HG03159 (cell line): Measurements from ENCODE around the gene GBP3.
"Not testable (repeated sequence)": the region's sequence is repeated elsewhere in the genome, so short reads cannot be mapped to it uniquely, and the experiment has no call there.

Source experiments
- ATAC-seq: cut with Tn5 transposase; IDR thresholded peaks from one replicate; pipeline ENCODE4 v1.9.1; 2021; ENCODE audit warnings: mild to moderate bottlenecking, moderate library complexity; ENCODE audit not compliant: unreplicated experiment

Gene GBP3

GRCh38 chr1:89041119-89041641 is 18.5 kb upstream of the GBP3 start:
- peak; percentile 93 for ATAC-seq

DNA sequence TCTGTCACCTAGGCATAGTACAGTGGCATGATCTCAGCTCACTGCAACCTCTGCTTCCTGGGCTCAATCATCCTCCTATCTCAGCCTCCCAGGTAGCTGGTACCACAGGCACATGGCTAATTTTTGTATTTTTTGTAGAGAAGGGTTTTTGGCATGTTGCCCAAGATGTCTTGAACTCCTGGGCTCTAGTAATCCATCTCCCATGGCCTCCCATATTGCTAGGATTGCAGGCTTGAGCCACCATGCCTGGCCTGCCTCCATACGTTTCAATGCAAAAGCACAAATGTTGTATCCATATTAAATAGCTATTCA is 17.6 kb upstream of the GBP3 start:
- no peak for ATAC-seq

DNA sequence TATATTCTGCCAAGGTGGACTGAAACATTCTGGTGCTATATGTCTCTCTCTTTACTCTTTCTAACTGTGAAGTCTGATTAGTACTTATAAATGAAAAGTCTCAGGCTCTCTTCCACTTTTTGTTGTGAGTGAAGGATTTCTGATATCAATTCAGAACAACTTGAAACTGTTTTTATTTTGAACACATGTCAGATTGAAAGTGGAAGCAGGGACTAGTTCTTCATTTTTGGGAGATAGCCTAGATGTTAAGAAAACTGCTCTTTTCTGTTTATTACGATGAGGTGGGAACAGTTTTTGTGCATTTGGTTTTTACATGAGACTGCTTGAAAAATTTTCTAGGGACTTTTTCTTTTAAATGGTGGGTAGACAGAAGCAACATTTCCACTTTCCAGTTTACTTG is 14.5 kb upstream of the GBP3 start:
- no peak for ATAC-seq

- ATAC-seq: no peak
These were observed 12.4 kb upstream of the GBP3 start for GRCh38 chr1:89035080-89035479.

DNA sequence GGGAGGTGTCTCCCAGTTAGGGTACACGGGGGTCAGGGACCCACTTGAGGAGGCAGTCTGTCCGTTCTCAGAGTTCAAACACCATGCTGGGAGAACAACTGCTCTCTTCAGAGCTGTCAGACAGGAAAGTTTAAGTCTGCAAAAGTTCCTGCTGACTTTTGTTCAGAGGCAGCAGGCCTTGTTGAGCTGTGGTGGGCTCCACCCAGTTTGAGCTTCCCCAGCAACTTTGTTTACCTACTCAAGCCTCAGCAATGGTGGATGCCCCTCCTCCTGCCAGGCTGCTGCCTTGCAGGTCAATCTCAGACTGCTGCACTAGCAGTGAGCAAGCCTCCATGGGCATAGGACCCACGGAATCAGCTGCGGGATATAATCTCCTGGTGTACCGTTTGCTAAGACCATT is 11.3 kb upstream of the GBP3 start:
- not testable (repeated sequence) for ATAC-seq

DNA sequence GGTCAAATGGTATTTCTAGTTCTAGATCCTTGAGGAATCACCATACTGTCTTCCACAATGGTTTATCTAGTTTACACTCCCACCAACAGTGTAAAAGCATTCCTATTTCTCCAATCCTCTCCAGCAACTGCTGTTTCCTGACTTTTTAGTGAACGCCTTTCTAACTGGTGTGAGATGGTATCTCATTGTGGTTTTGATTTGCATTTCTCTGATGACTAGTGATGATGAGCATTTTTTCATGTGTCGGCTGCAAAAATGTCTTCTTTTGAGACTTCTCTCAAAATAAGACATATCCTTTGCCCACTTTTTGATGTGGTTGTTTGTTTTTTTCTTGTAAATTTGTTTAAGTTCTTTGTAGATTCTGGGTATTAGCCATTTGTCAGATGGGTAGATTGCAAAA is 6.4 kb upstream of the GBP3 start:
- not testable (repeated sequence) for ATAC-seq

DNA sequence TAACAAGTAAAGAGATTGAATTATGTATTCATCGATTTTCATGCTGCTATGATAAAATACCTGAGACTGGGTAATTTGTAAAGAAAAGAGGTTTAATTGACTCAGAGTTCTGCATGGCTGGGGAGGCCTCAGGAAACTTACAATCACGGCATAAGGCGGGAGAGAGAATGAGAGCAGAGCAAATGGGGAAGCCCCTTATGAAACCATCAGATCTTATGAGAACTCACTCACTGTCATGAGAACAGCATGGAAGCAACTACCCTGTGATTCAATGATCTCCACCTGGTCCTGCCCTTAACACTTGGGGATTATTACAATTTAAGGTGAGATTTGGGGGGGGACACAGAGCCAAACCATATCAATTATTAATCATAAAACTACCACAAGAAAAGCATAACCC is 3.3 kb upstream of the GBP3 start:
- ATAC-seq: no peak

- no peak for ATAC-seq
These were observed 360 bp upstream of the GBP3 start for GRCh38 chr1:89023026-89023425.

DNA sequence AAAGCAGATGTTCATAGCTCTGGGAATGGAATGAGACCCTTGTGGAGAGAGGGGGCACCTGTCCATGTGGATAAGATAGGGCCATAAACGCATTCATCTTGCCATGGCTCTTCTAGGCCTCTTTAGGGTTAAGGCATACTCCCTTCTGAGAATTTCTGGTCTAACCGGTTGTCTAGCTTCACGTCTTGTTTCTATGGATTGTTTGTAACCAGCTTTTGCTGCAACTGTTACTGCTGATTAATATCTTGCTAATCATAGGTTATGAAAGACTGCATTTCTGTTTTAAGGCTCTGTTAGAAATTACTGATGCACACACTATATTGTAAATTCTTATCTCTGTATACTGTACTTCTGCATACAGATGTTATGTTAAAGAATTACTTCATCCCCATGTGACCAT is 4.3 kb downstream of the GBP3 start:
- not testable (repeated sequence) for ATAC-seq

GRCh38 chr1:89008511-89008910 is 14.2 kb downstream of the GBP3 start:
- no peak for ATAC-seq

DNA sequence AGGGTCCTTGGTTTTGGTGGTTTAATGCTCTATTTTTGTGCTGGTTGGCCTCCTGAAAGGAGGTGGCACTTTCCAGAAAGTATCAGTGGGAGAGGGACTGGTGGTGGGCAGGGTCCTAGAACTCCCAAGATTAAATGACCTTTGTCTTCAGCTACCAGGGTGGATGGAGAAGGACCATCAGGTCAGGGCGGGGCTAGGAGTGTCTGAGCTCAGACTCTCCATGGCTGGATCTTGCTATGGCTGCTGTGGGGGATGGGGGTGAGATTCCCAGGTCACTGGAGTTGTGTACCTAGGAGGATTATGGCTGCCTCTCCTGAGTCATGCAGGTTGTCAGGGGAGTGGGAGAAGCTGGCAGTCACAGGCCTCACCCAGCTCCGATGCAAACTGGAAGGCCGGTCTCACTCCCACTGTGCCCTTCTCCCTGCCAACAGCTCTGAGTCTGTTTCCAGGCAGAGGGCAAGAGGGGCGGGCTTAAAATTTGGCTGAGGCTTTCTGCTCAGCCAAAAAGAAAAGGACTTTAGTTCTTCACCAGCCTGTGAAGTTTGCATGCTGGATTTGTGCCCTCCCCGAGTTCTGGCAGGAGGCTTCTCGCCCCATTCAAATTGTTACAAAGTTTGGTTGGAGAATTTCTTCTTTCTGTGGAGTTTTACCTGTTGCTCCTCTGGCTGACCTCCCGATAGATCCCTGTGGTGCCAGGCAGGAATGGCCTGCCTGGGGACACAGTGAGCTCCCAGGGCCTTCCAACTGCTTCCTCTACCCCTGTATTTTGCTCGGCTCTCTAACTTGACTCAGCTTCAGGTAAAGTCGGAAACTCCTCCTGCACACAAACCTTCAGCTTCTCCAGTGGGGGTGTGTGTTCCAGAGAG is 17.1 kb downstream of the GBP3 start:
- no peak for ATAC-seq

DNA sequence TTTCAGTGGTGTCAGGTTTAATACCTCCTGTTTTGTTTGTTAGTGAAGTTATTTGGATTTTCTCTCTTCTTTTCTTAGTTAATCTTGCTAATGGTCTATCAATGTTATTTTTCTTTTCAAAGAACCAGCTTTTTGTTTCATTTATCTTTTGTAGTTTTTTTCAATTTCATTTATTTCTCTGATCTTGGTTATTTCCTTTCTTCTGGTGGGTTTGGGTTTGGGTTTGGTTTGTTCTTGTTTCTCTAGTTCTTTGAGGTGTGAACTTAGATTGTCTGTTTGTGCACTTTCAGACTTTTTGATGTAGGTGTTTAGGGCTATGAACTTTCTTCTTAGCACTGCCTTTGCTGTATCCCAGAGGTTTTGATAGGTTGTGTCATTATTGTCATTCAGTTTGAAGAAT is 20.5 kb downstream of the GBP3 start:
- not testable (repeated sequence) for ATAC-seq

DNA sequence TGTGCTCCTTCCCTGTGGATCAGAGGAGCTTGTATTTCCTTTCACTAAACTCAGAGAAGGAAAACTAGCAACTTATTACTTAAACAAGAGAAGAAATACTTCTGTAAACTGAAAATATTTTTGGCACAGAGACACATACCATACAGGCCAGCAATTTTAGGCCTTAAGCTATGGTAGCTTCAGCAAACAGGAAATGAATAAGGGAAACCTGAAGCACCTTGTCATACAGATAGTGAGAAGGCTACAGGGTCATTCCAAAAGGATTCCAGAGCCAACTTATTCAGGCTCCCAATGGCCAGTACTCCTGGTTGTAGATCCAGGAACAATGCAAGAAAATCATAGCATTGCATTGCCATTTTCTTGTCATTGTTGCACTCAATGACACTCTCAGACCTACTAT is 21.2 kb downstream of the GBP3 start:
- no peak for ATAC-seq

- ATAC-seq: no peak
These were observed 23.9 kb downstream of the GBP3 start for GRCh38 chr1:88998716-88999115.

DNA sequence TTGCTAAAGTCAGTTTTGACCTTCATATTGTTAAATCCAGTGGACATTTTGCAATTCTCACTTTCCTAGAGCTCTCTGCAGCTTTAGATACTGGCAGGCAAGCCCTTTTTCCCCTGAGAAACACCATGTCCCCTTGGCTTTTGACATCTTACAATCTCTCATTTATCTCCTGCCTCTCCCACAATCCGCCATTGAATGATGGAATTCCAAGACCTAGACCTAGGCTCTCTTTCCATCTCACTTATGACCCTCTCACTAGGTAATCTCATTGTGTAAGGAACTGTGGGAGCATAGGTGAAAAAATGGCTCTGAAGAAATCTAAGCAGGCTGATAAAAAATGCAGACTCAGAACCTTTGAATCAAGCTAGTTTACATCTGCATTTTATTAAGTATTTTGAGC is 32.2 kb downstream of the GBP3 start:
- no peak for ATAC-seq

DNA sequence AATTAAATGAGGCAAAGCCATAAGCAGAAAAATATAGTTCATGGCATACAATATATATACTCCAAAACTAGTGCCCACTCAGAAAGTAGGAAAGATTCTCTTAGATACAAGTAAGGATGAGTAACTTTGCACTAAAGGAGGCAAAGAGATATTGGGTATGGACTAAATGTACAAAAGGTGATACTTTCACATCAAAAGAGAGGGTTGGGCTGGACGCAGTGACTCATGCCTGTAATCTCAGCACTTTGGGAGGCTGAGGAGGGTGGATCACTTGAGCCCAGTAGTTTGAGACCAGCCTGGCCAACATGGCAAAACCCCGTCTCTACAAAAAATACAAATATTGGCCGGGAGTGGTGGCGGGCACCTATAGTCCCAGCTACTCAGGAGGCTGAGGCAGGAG is 37.0 kb downstream of the GBP3 start:
- ATAC-seq: no peak

DNA sequence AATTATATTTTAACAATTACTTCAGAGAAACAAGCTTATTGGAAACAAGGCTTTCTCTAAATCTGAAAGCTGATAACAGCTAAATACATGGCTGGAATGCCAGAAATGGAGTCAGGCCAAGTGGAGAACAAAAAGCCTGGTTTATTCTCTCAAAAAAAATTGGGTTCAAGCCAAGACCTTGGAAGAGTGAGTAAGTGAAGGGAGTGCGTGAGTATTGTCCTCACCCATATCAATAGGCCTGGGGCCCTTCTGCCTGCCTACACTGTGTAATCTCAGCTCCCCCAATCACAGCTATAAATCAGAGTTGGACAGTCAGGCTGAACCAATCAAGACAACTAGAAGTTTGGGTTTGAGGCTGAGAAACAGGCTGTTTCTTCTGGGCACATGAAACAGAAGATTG is 37.6 kb downstream of the GBP3 start:
- ATAC-seq: no peak

- ATAC-seq: peak; percentile 30
These were observed 38.1 kb downstream of the GBP3 start for GRCh38 chr1:88984569-88984968.

DNA sequence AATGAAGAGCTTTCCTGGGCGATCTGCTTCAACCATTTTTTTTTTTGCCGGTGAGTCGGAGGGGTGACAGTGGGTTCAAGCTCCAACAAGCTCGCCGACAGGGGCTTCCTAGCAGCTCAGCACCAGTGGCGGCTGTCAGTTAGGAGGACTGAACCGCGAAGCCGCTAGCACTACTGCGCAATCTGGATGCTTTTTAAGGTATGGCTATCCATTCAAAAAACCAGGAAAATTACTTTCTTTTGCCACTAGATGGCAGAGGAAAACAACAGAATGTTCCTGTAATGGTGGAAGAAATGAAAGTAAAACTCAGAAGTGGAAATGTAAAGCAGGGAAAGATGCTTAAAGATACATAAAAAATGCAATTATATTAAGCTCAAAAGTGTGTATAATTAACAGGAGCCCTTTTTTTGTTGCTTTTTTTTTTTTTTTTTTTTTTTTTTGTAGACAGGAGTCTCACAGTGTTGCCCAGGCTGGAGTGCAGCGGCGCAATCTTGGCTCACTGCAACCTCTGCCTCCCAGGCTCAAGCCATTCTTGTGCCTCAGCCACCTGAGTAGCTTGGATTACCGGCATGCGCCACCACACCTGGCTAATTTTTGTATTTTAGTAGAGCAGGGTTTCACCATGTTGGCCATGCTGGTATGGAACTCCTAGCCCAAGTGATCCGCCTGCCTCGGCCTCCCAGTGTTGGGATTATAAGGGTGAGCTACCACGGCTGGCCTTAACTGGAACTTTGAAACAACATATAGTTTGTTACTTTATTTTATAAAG is 38.7 kb downstream of the GBP3 start:
- ATAC-seq: peak; percentile 53

DNA sequence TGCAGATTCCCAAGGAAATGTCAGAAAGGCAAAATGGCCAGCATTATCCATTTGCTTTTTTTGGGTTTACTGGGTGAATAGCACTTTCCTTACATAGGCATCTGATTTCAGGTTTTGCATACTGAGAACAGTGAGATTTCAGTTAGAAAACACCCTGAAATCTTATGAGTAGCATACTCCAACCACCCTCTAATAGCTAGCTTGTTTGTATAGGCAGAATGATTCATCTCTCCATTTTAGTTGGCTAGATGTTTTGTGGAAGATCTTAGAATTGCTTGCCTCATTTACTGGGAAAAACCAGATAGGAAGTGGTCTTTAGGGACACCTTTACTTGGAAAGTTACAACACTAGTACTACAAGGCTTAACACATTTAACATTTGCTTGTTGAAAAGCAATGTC is 40.6 kb downstream of the GBP3 start:
- no peak for ATAC-seq

DNA sequence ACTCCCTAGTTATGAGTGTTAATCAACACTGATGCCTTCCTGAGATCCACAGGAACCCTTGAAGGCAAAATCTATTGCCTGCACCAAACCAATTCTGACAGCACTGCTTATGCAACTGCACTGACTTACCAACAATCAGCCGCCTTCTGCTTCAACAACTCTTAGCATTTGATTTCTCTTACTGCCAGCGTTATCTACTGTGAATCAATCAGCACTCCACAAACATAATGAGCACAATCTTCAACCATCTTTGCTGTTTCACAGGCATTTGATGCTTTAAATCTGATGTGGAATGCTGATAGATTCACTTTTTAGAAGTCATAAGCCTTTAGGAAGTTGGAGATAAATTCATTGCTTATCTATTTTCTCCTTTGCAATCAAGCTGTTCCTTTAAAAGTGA is 41.2 kb downstream of the GBP3 start:
- ATAC-seq: not testable (repeated sequence)

DNA sequence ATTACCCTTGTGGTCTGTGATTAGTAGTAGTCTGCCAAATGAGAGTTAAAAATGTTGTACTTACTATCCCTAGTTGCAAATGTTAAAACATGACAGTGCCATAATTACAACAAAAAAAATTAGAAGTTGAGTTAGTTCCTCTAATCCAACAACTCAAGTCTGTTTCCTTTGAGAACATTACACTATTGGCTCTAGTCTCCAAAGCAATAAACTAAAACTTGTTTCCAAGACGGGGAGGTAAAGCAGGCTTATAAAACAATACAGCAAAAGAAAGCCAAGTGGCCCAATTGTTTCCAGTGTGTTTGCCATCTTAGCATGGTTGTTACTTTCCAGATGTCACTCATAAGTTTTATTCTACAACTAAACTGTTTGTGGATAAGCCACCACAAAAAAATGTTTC is 41.8 kb downstream of the GBP3 start:
- no peak for ATAC-seq
